Right cardiac atrium (tissue), 5 donors: ENCODE measurements around the gene ZNF415. TPM values are rescaled to one million over a fixed set of nuclear protein-coding genes. Genes with fewer than 3 reads are reported as not detected.

Experiments
- ATAC-seq, 2 donors: fragments of 200-7000 bp; cut with Tn5 transposase; one replicate each; pipeline versions ENCODE4 v1.8.0 to v1.9.1; 2020; ENCODE audit warnings: moderate library complexity in 2 of 2, mild to moderate bottlenecking in 1 of 2
- DNase-seq, 3 donors: peaks; one replicate each; pipeline ENCODE4 v3.0.0-alpha.2; 2020
- H3K27ac ChIP-seq: one replicate; pipeline ENCODE4 v1.5.1; 2013; ENCODE audit warnings: mild to moderate bottlenecking, low read length, control low read depth, moderate library complexity
- H3K27me3 ChIP-seq: one replicate; pipeline ENCODE4 v1.6.1; 2013; ENCODE audit not compliant: control insufficient read depth, insufficient read depth
- H3K4me1 ChIP-seq: one replicate; pipeline ENCODE4 v1.6.1; 2013; ENCODE audit warnings: low read length; ENCODE audit not compliant: control insufficient read depth, insufficient read depth
- H3K4me3 ChIP-seq: one replicate; pipeline ENCODE4 v1.5.1; 2013; ENCODE audit warnings: low read length, control low read depth
- H3K9me3 ChIP-seq: one replicate; pipeline ENCODE4 v1.6.1; 2013; ENCODE audit warnings: low read length; ENCODE audit not compliant: control insufficient read depth
- WGBS: extraction: QIAGEN DNeasy Blood & Tissue Kit; methylation state at CpG from one replicate; pipeline ENCODE4 v1.1.7; 2013; 5-methylcytosine and 5-hydroxymethylcytosine counted together
- intact Hi-C, 4 donors: fragments of 100-400 bp; cut with DNase I; formaldehyde crosslinking; loops; one replicate each; pipeline versions ENCODE4 v1.11.0 to v1.14.0; 2022 to 2023
- long read RNA-seq, 4 donors: library from polyadenylated mRNA; unstranded; transcript quantifications; one replicate each; pipeline ENCODE4 v2.0.0, GENCODE V29; 2020 to 2021
- polyA plus RNA-seq: library from polyadenylated mRNA; stranded (reverse); fragments of 200-250 nt; gene quantifications from one replicate; pipeline ENCODE4 v1.2.3, GENCODE V29; 2013
- total RNA-seq, 4 donors: library from RNA; stranded (reverse); fragmentation: NEBNext Ultra II Directional; extraction: Animal tissue kit (Norgen Biotek cat#: 25700); gene quantifications; one replicate each; pipeline ENCODE4 v1.2.1, GENCODE V29; 2021
- donor health status: healthy with polysubstance abuse.
- donor health status: DM: no; HTN: yes; CAD: no.
- donor health status: DM: no; HTN: no; CAD: no.
- donor health status: DM: no; HTN: yes; CAD: no; lungs with severe emphysema.
- donor health status: DM: yes; HTN: yes; CAD: no.

The ZNF415 gene
- total RNA-seq: 10 to 100 TPM; 20.7 to 26.8 (median 22.1) TPM
- 20.4 TPM for polyA plus RNA-seq
- long read RNA-seq, donor 1, partial matches to known transcripts: 0 of 8 reads
- long read RNA-seq, donor 1, other reads (novel, unspliced or antisense): 8 of 8 reads
- long read RNA-seq, donor 2, partial matches to known transcripts: 0 of 8 reads
- long read RNA-seq, donor 2, other reads (novel, unspliced or antisense): 5 of 8 reads
- long read RNA-seq, donor 3, partial matches to known transcripts: 1 of 18 reads
- long read RNA-seq, donor 3, other reads (novel, unspliced or antisense): 10 of 18 reads
- long read RNA-seq, donor 4, partial matches to known transcripts: 0 of 5 reads
- long read RNA-seq, donor 4, other reads (novel, unspliced or antisense): 1 of 5 reads

DNA sequence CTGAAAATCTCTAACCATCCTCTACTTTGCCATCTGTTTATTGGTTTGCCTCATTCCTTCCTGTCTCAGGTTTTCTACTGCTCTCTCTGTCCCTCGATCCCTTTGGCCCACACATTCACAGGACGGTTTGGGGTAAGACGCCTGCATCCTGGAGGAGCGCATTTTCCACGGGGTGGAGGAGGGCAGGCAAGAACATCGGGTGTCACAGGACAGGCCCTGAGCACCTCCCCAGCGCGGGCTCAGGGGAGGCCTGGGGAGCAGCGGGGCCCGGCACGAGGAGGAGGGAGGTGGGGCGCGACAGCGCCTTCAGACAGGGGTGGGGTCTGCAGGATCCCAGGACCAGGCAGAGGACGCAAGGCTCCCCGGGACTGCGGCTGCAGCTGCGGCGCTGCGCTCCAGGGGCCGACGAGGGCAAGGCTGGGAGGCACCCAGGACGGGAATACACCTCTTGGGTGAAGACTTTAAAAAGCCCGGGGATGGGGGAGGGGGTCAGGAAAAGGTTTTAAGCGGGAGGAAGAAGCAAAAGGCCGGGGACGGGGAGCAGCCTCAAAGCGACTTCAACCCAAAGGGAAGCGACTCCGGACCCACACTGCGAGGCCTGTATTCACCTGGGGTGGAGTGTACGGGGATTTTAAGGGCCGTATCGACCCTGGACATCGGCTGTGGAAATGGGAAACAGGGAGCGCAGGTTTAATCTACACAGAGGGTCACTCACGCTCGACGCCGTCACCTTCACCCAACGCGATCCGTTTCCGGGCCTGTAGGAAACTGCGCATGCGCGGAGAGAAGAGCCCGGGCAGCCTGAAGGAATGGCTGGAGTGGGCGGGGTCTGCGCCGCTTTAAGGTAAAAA is at the start of gene ZNF415:
Gene ZNF415 (minus strand): TSS at position 770 of the 851 bp plus-strand sequence. CDS start 10,234 bp downstream, outside the sequence.
- DNase-seq (peak; percentile 92 to 94 (median 93)), ATAC-seq (peak; percentile 93 to 97)
- WGBS: 1% methylated on average over 50 of the region's 51 CpGs
- Histone ChIP-seq H3K27me3 (no peaks in the 10 kb centered on the region), H3K9me3 (no peaks in the 10 kb centered on the region), H3K27ac (peak within 1 kb of the TSS; percentile 86), H3K4me1 (peaks cover 2% of the 10 kb centered on the region), H3K4me3 (peak within 1 kb of the TSS; percentile 77)
- intact Hi-C loops: no loop called here

GRCh38 chr19:53182202-53182601 is 49.5 kb upstream of the ZNF415 start:
- intact Hi-C loops: loop anchor here in 1 of 4 donors (5.0 kb wide), 1 partner anchor 105 kb away; no protein-coding TSS in a partner anchor
- DNase-seq: no peak
- Histone ChIP-seq H3K27ac (no peak overlapping the region), H3K4me3 (no peak overlapping the region), H3K27me3 (no peaks in the 10 kb centered on the region), H3K4me1 (no peaks in the 10 kb centered on the region), H3K9me3 (no peaks in the 10 kb centered on the region)
- ATAC-seq: no peak
- WGBS: 93% methylated on average over 10 of the region's 10 CpGs

GRCh38 chr19:53177986-53178385 is 45.3 kb upstream of the ZNF415 start:
- WGBS: 87% methylated on average over 5 of the region's 5 CpGs
- no peak for DNase-seq

GRCh38 chr19:53172889-53173288 is 40.2 kb upstream of the ZNF415 start:
- DNase-seq: no peak
- Histone ChIP-seq H3K4me1 (no peaks in the 10 kb centered on the region), H3K9me3 (no peaks in the 10 kb centered on the region), H3K4me3 (no peak overlapping the region), H3K27me3 (no peaks in the 10 kb centered on the region), H3K27ac (no peak overlapping the region)
- ATAC-seq: no peak
- WGBS: 56% methylated on average over 4 of the region's 4 CpGs
- intact Hi-C loops: no loop called here

More at GRCh38 chr19:53177986-53178385, 45.3 kb upstream of the ZNF415 start:
- H3K27ac ChIP-seq: no peak overlapping the region
- no peaks in the 10 kb centered on the region for H3K4me1 ChIP-seq
- ATAC-seq: no peak
- intact Hi-C loops: no loop called here
- H3K9me3 ChIP-seq: no peaks in the 10 kb centered on the region
- no peak overlapping the region for H3K4me3 ChIP-seq
- no peaks in the 10 kb centered on the region for H3K27me3 ChIP-seq

GRCh38 chr19:53165691-53166091 is 33.0 kb upstream of the ZNF415 start:
- no peaks in the 10 kb centered on the region for H3K4me1 ChIP-seq
- 97% methylated on average over 3 of the region's 3 CpGs for WGBS
- DNase-seq (no peak), ATAC-seq (no peak)
- H3K9me3 ChIP-seq: peaks cover 4% of the 10 kb centered on the region
- no peak overlapping the region for H3K27ac ChIP-seq
- H3K4me3 ChIP-seq: no peak overlapping the region
- intact Hi-C loops: no loop called here
- no peaks in the 10 kb centered on the region for H3K27me3 ChIP-seq

- H3K4me1 ChIP-seq: peaks cover 5% of the 10 kb centered on the region
- no peak overlapping the region for H3K27ac ChIP-seq
- ATAC-seq (no peak), DNase-seq (no peak)
- 51% methylated on average over 3 of the region's 3 CpGs for WGBS
- H3K27me3 ChIP-seq: no peaks in the 10 kb centered on the region
- H3K9me3 ChIP-seq: peaks cover 4% of the 10 kb centered on the region
- intact Hi-C loops: no loop called here
- no peak overlapping the region for H3K4me3 ChIP-seq
These were observed 28.4 kb upstream of the ZNF415 start for GRCh38 chr19:53161123-53161522.

GRCh38 chr19:53160350-53160749 is 27.6 kb upstream of the ZNF415 start:
- Histone ChIP-seq H3K4me3 (no peak overlapping the region), H3K9me3 (peaks cover 3% of the 10 kb centered on the region), H3K27ac (no peak overlapping the region), H3K27me3 (no peaks in the 10 kb centered on the region), H3K4me1 (peaks cover 5% of the 10 kb centered on the region)
- intact Hi-C loops: no loop called here
- 93% methylated on average over 3 of the region's 3 CpGs for WGBS
- ATAC-seq: no peak
- DNase-seq: no peak

DNA sequence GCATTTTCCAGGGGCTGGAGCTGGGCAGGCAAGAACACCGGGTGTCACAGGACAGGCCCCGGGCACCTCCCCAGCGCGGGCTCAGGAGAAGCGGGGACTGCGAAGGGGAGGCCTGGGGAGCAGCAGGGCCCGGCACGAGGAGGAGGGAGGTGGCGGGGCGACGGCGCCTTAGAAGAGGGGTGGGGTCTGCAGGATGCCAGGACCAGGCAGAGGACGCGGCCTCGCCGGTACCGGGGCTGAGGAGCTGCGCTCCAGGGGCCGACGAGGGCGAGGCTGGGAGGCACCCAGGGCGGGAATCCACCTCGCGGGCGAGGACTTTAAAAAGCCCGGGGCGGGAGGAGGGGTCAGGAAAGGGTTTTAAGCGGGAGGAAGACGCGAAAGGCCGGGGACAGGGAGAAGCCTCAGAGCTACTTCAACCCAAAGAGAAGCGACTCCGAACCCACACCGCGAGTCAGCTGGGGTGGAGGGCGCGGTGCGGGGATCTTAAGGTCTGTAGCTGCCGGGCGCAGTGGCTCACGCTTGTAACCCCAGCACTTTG is 25.5 kb upstream of the ZNF415 start:
- no peaks in the 10 kb centered on the region for H3K9me3 ChIP-seq
- intact Hi-C loops: no loop called here
- ATAC-seq (peak; percentile 58 to 69), DNase-seq (peak; percentile 45 to 76 (median 65))
- H3K4me3 ChIP-seq: peak overlapping the region; percentile 83
- H3K4me1 ChIP-seq: peaks cover 5% of the 10 kb centered on the region
- H3K27ac ChIP-seq: peak overlapping the region; percentile 7
- H3K27me3 ChIP-seq: no peaks in the 10 kb centered on the region
- 1% methylated on average over 41 of the region's 41 CpGs for WGBS

- Histone ChIP-seq H3K4me1 (peaks cover 5% of the 10 kb centered on the region), H3K27me3 (no peaks in the 10 kb centered on the region), H3K4me3 (peak overlapping the region; percentile 83), H3K9me3 (no peaks in the 10 kb centered on the region), H3K27ac (peak overlapping the region; percentile 6)
- WGBS: 11% methylated on average over 7 of the region's 7 CpGs
- intact Hi-C loops: no loop called here
- ATAC-seq: peak; percentile 41 to 64
- DNase-seq: peak in 2 of 3 donors; percentile 28 to 61
These were observed 24.9 kb upstream of the ZNF415 start for GRCh38 chr19:53157626-53158025.

- peak in 1 of 2 donors; percentile 25 for ATAC-seq
- H3K9me3 ChIP-seq: no peaks in the 10 kb centered on the region
- no peaks in the 10 kb centered on the region for H3K27me3 ChIP-seq
- peak overlapping the region; percentile 83 for H3K4me3 ChIP-seq
- 78% methylated on average over 9 of the region's 9 CpGs for WGBS
- no peak for DNase-seq
- intact Hi-C loops: no loop called here
- peak overlapping the region; percentile 54 for H3K27ac ChIP-seq
- H3K4me1 ChIP-seq: peaks cover 5% of the 10 kb centered on the region
These were observed 24.1 kb upstream of the ZNF415 start for GRCh38 chr19:53156850-53157249.

DNA sequence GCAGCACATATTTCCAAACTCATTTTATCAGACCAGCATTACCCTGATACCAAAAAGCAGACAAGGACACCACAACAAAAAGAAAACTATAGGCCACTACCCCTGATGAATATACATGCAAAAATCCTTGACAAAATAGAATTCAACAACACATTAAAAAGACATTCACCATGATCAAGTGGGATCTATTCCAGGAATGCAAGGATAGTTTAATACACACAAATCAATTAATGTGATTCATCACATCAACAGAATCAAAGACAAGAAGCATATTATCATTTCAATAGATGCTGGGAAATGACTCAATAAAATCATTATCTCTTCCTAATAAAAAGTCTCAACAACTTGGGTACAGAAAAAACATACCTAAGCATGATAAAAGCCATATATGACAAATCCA is 14.9 kb upstream of the ZNF415 start:
- ATAC-seq (no peak), DNase-seq (no peak)
- Histone ChIP-seq H3K27ac (no peak overlapping the region), H3K4me3 (no peak overlapping the region), H3K4me1 (no peaks in the 10 kb centered on the region), H3K9me3 (peaks cover 4% of the 10 kb centered on the region), H3K27me3 (no peaks in the 10 kb centered on the region)
- intact Hi-C loops: no loop called here
